B cell (primary cell): Measurements from ENCODE around the gene MTERF2. TPM values are rescaled to one million over a fixed set of nuclear protein-coding genes. Genes with fewer than 3 reads are reported as not detected.

Experiments
- ATAC-seq: fragments of 200-7000 bp; cut with Tn5 transposase; one replicate; pipeline ENCODE4 v1.10.0; 2021; ENCODE audit warnings: low read depth, mild to moderate bottlenecking, moderate number of reproducible peaks, moderate library complexity
- CTCF ChIA-PET: fragments of 350-600 bp; sonication (Branson Sonifier 250); formaldehyde crosslinking; loops from one replicate; lab custom pipeline; 2021; ENCODE audit warnings: antibody characterized with exemption, inconsistent platforms; lab: Charles Lee
- POLR2A ChIA-PET: fragments of 350-600 bp; sonication (Branson Sonifier 250); formaldehyde crosslinking; loops from one replicate; lab custom pipeline; 2021; ENCODE audit warnings: antibody characterized with exemption; lab: Charles Lee
- DNase-seq: peaks from one replicate; pipeline ENCODE4 v3.0.0; 2013
- H2AFZ ChIP-seq: 2 replicates; pipeline ENCODE4 v1.6.1; 2012; ENCODE audit warnings: mild to moderate bottlenecking, low read depth, low read length; ENCODE audit not compliant: insufficient read depth, poor library complexity, severe bottlenecking
- H3K27ac ChIP-seq, 2 donors: 1 replicate in 1 of 2; 2 replicates in 1 of 2; pipeline ENCODE4 v1.5.1; 2012 to 2013; ENCODE audit warnings: low read length in 2 of 2, mild to moderate bottlenecking in 2 of 2, moderate library complexity in 1 of 2
- H3K27me3 ChIP-seq, 4 experiments: fragments of 200-600 bp in 1 of 4; sonication (generic) in 1 of 4; replicated peaks in 1 of 4; 1 replicate in 2 of 4; 2 replicates in 2 of 4; pipeline versions ENCODE4 v1.6.1 to v1.7.0; 2013 to 2016; ENCODE audit warnings: low read length in 3 of 4, mild to moderate bottlenecking in 2 of 4, mixed read lengths in 1 of 4, moderate library complexity in 1 of 4; ENCODE audit not compliant: insufficient read depth in 4 of 4, control insufficient read depth in 3 of 4; ENCODE audit errors: control extremely low read depth in 1 of 4
- H3K36me3 ChIP-seq, 2 experiments: replicated peaks in 1 of 2; 1 replicate in 1 of 2; 2 replicates in 1 of 2; pipeline versions ENCODE4 v1.6.1 to v1.7.1; 2013; ENCODE audit warnings: low read length in 1 of 2; ENCODE audit not compliant: insufficient read depth in 2 of 2, control insufficient read depth in 1 of 2; ENCODE audit errors: control extremely low read depth in 1 of 2, extremely low read depth in 1 of 2
- H3K4me1 ChIP-seq, 2 donors: fragments of 200-600 bp in 1 of 2; sonication (generic) in 1 of 2; 1 replicate in 1 of 2; 2 replicates in 1 of 2; pipeline versions ENCODE4 v1.5.1 to v1.6.1; 2013 to 2017; ENCODE audit warnings: low read length in 2 of 2; ENCODE audit not compliant: control insufficient read depth in 2 of 2, insufficient read depth in 2 of 2
- H3K4me2 ChIP-seq: replicated peaks from 2 replicates; pipeline ENCODE3; 2012; ENCODE audit warnings: mild to moderate bottlenecking, low read depth, low read length; ENCODE audit not compliant: poor library complexity, severe bottlenecking
- H3K4me3 ChIP-seq, 5 experiments: fragments of 200-600 bp in 1 of 5; sonication (generic) in 1 of 5; 1 replicate in 3 of 5; 2 replicates in 2 of 5; pipeline versions ENCODE4 v1.5.1 to v1.7.0; 2011 to 2016; ENCODE audit warnings: low read length in 4 of 5, mild to moderate bottlenecking in 4 of 5, low read depth in 2 of 5, control low read depth in 1 of 5, moderate library complexity in 1 of 5; ENCODE audit not compliant: insufficient read depth in 1 of 5; ENCODE audit errors: control extremely low read depth in 1 of 5, extremely low read depth in 1 of 5
- H3K79me2 ChIP-seq: fragments of 200-600 bp; sonication (generic); one replicate; pipeline ENCODE4 v1.6.0; 2016; ENCODE audit warnings: low read length; ENCODE audit not compliant: control insufficient read depth, insufficient read depth
- H3K9ac ChIP-seq: fragments of 200-600 bp; sonication (generic); 2 replicates; pipeline ENCODE4 v1.6.1; 2017; ENCODE audit warnings: mild to moderate bottlenecking, low read length, moderate library complexity
- H3K9me3 ChIP-seq, 3 donors: one replicate each; pipeline versions ENCODE4 v1.6.1 to v1.7.1; 2013; ENCODE audit warnings: low read length in 2 of 3; ENCODE audit not compliant: control insufficient read depth in 2 of 3, insufficient read depth in 1 of 3; ENCODE audit errors: control extremely low read depth in 1 of 3
- H4K20me1 ChIP-seq: 2 replicates; pipeline ENCODE4 v1.6.0; 2012; ENCODE audit warnings: mild to moderate bottlenecking, low read length; ENCODE audit not compliant: insufficient read depth, control insufficient read depth, poor library complexity, severe bottlenecking
- H3K27ac Mint-ChIP-seq: one replicate; pipeline ENCODE4 v1.8.0; 2021; ENCODE audit warnings: mixed read lengths
- H3K27me3 Mint-ChIP-seq: one replicate; pipeline ENCODE4 v1.8.0; 2021; ENCODE audit warnings: mixed read lengths
- H3K4me1 Mint-ChIP-seq: one replicate; pipeline ENCODE4 v1.8.0; 2021; ENCODE audit warnings: mixed read lengths
- H3K4me3 Mint-ChIP-seq: one replicate; pipeline ENCODE4 v1.8.0; 2021; ENCODE audit warnings: mixed read lengths
- H3K9me3 Mint-ChIP-seq: one replicate; pipeline ENCODE4 v1.8.0; 2022; ENCODE audit warnings: mixed read lengths; ENCODE audit not compliant: insufficient read depth
- CTCF ChIP-seq: fragments of 200-600 bp; IDR thresholded peaks from one replicate; pipeline ENCODE4 v1.8.0; 2022; ENCODE audit warnings: antibody characterized with exemption, mild to moderate bottlenecking
- EZH2 ChIP-seq: IDR thresholded peaks from 2 replicates; pipeline ENCODE4 v1.6.1; 2012; ENCODE audit warnings: borderline replicate concordance, low read depth, mild to moderate bottlenecking, moderate library complexity, low read length; ENCODE audit not compliant: insufficient read depth, poor library complexity, severe bottlenecking
- WGBS: methylation state at CpG from one replicate; pipeline ENCODE4 v1.1.5; 2013; ENCODE audit warnings: missing lambda C conversion rate; ENCODE audit not compliant: insufficient coverage; 5-methylcytosine and 5-hydroxymethylcytosine counted together
- intact Hi-C: fragments of 100-400 bp; cut with micrococcal nuclease; formaldehyde crosslinking; loops from one replicate; pipeline ENCODE4 v1.10.0; 2022
- polyA plus RNA-seq: library from polyadenylated mRNA; depleted of rRNA; stranded (reverse); fragments of >200 nt; gene quantifications from 2 replicates; pipeline ENCODE4 v1.2.3, GENCODE V29; 2012
- total RNA-seq, 2 donors: library from RNA; stranded (reverse); fragments of 120-200 nt in 1 of 2; gene quantifications; 1 replicate in 1 of 2; 2 replicates in 1 of 2; pipeline versions ENCODE4 v1.2.3 to v1.2.4, GENCODE V29; 2013 to 2022

Gene MTERF2
- total and polyA plus RNA-seq, 2 donors (not counting 1 experiment from before 2014, with no cell fraction given): 3.7 to 9.4 TPM

- Mint-ChIP-seq H3K27ac (no peak overlapping the region), H3K4me3 (no peak overlapping the region), H3K4me1 (peaks cover 15% of the 10 kb centered on the region), H3K9me3 (no peaks in the 10 kb centered on the region), H3K27me3 (no peaks in the 10 kb centered on the region)
- intact Hi-C loops: no loop called here
- ChIA-PET POLR2A (no interaction called here), CTCF (interaction anchor here (1.3 kb wide), 1 partner anchor 59 kb away, joined by 3 read pairs; no protein-coding TSS in a partner anchor)
- ATAC-seq: no peak
- DNase-seq: no peak
- no peak overlapping the region for H3K9ac ChIP-seq
- WGBS: 100% methylated on average over 4 of the region's 9 CpGs
- peaks cover 7 to 10% of the 10 kb centered on the region in 2 donors for H3K4me1 ChIP-seq
- H3K27ac ChIP-seq: no peak overlapping the region
- H3K36me3 ChIP-seq: no peaks in the 10 kb centered on the region
- no peak overlapping the region for H3K4me2 ChIP-seq
- TF ChIP-seq EZH2 (no peak), CTCF (no peak)
- H4K20me1 ChIP-seq: no peaks in the 10 kb centered on the region
- no peaks in the 10 kb centered on the region for H3K27me3 ChIP-seq
- no peaks in the 10 kb centered on the region for H3K9me3 ChIP-seq
- H2AFZ ChIP-seq: no peak overlapping the region
- H3K4me3 ChIP-seq: no peak overlapping the region
- H3K79me2 ChIP-seq: no peaks in the 10 kb centered on the region
Observed at GRCh38 chr12:106978035-106978800, 8.7 kb downstream of the MTERF2 start.

DNA sequence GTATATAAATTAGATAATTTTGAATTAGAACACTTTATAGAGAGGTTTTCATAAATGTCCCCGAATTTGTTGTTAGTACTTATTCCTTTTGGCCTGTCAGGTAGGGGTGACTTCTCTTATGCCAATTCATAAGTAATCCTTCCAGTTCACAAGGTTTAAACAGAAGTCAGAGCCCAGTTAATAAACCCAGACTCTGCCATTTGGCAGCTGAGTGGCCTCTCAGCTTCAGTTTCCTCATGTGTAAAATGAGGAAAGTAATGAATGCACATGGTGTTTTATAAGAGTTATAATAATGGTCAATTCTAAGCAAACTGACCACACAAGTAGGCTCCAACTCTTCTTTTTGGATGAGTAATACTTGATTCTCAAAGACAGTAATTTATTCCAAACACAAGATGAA lies 10.3 kb downstream of the MTERF2 start:
- intact Hi-C loops: no loop called here
- H3K9me3 ChIP-seq: no peaks in the 10 kb centered on the region
- H3K79me2 ChIP-seq: no peaks in the 10 kb centered on the region
- no peaks in the 10 kb centered on the region for H4K20me1 ChIP-seq
- DNase-seq (no peak), ATAC-seq (no peak)
- H3K4me1 ChIP-seq: peaks cover 7 to 10% of the 10 kb centered on the region in 2 donors
- no CpG with 5 or more reads among the region's 1 CpG for WGBS
- H3K9me3 Mint-ChIP-seq: no peaks in the 10 kb centered on the region
- no peak overlapping the region for H2AFZ ChIP-seq
- no peak overlapping the region for H3K4me2 ChIP-seq
- H3K4me3 ChIP-seq: no peak overlapping the region
- H3K27me3 Mint-ChIP-seq: no peaks in the 10 kb centered on the region
- H3K4me1 Mint-ChIP-seq: peaks cover 15% of the 10 kb centered on the region
- no peak overlapping the region for H3K9ac ChIP-seq
- no peak overlapping the region for H3K27ac Mint-ChIP-seq
- H3K36me3 ChIP-seq: peaks cover 0 to 6% of the 10 kb centered on the region in 2 experiments
- H3K4me3 Mint-ChIP-seq: no peak overlapping the region
- TF ChIP-seq CTCF (no peak), EZH2 (no peak)
- ChIA-PET CTCF (no interaction called here), POLR2A (interaction anchor here (0.7 kb wide), 1 partner anchor 118 kb away, joined by 5 read pairs; no protein-coding TSS in a partner anchor)
- no peak overlapping the region for H3K27ac ChIP-seq
- H3K27me3 ChIP-seq: no peaks in the 10 kb centered on the region
